Neural progenitor cell (in vitro differentiated cells): ENCODE results near the gene LRRC8D. TPM values are rescaled to one million over a fixed set of nuclear protein-coding genes. Genes with fewer than 3 reads are reported as not detected.
"Not testable (repeated sequence)": the region's sequence is repeated elsewhere in the genome, so short reads cannot be mapped to it uniquely, and the experiment has no call there.

ENCODE experiments used
- DNase-seq: peaks from one replicate; pipeline ENCODE4 v3.0.0-alpha.2; 2016; ENCODE audit warnings: low spot score
- H2AFZ ChIP-seq: fragments of 200-600 bp; sonication (generic); replicated peaks from 2 replicates; pipeline ENCODE4 v1.6.1; 2016; ENCODE audit warnings: antibody characterized with exemption
- H3F3A ChIP-seq: fragments of 200-600 bp; sonication (generic); 2 replicates; pipeline ENCODE4 v1.6.1; 2016; ENCODE audit warnings: antibody characterized with exemption, low read depth
- H3K27ac ChIP-seq: fragments of 200-600 bp; sonication (generic); 2 replicates; pipeline ENCODE4 v1.5.1; 2016; ENCODE audit warnings: mild to moderate bottlenecking
- H3K27me3 ChIP-seq: fragments of 200-600 bp; sonication (generic); 2 replicates; pipeline ENCODE4 v1.6.1; 2016; ENCODE audit warnings: mild to moderate bottlenecking, moderate library complexity
- H3K36me3 ChIP-seq: fragments of 200-600 bp; sonication (generic); 2 replicates; pipeline ENCODE4 v1.5.1; 2016
- H3K4me1 ChIP-seq: fragments of 200-600 bp; sonication (generic); 2 replicates; pipeline ENCODE4 v1.6.1; 2016; ENCODE audit warnings: mixed run types
- H3K4me2 ChIP-seq: fragments of 200-600 bp; sonication (generic); 2 replicates; pipeline ENCODE4 v1.6.1; 2016
- H3K4me3 ChIP-seq: fragments of 200-600 bp; sonication (generic); 2 replicates; pipeline ENCODE4 v1.5.1; 2016
- H3K79me2 ChIP-seq: fragments of 200-600 bp; sonication (generic); 2 replicates; pipeline ENCODE4 v1.6.1; 2016; ENCODE audit warnings: low read depth
- H3K9ac ChIP-seq: fragments of 200-600 bp; sonication (generic); 2 replicates; pipeline ENCODE4 v1.6.1; 2016
- H3K9me3 ChIP-seq: fragments of 200-600 bp; sonication (generic); 2 replicates; pipeline ENCODE4 v1.5.1; 2016; ENCODE audit warnings: low read depth
- H4K20me1 ChIP-seq: fragments of 200-600 bp; sonication (generic); 2 replicates; pipeline ENCODE4 v1.6.1; 2016; ENCODE audit warnings: low read depth
- H3K27ac Mint-ChIP-seq: 3 replicates; pipeline ENCODE4 v1.8.0; 2021; ENCODE audit warnings: mixed read lengths
- H3K27me3 Mint-ChIP-seq: 2 replicates; pipeline ENCODE4 v1.8.0; 2022; ENCODE audit warnings: low read depth, mild to moderate bottlenecking, inconsistent platforms, moderate library complexity, mixed read lengths; ENCODE audit not compliant: insufficient read depth
- H3K36me3 Mint-ChIP-seq: 3 replicates; pipeline ENCODE4 v1.8.0; 2021; ENCODE audit warnings: mixed read lengths
- H3K4me1 Mint-ChIP-seq: 3 replicates; pipeline ENCODE4 v1.8.0; 2021; ENCODE audit warnings: mixed read lengths
- H3K4me3 Mint-ChIP-seq: 3 replicates; pipeline ENCODE4 v1.8.0; 2021; ENCODE audit warnings: mild to moderate bottlenecking, moderate library complexity, mixed read lengths
- H3K9me3 Mint-ChIP-seq: 3 replicates; pipeline ENCODE4 v1.8.0; 2020; ENCODE audit warnings: mixed read lengths
- CTCF ChIP-seq: fragments of 200-600 bp; sonication (generic); IDR thresholded peaks from 2 replicates; pipeline ENCODE4 v1.5.1; 2017; ENCODE audit warnings: antibody characterized with exemption, mild to moderate bottlenecking
- EZH2 ChIP-seq: fragments of 200-600 bp; sonication (generic); IDR thresholded peaks from 2 replicates; pipeline ENCODE4 v1.6.1; 2017; ENCODE audit warnings: antibody characterized with exemption, mild to moderate bottlenecking, moderate library complexity
- EZH2phosphoT487 ChIP-seq: fragments of 200-600 bp; sonication (generic); IDR thresholded peaks from 2 replicates; pipeline ENCODE4 v1.6.1; 2017; ENCODE audit warnings: antibody characterized with exemption
- total RNA-seq: library from RNA; depleted of rRNA; stranded (reverse); fragments of >200 nt; gene quantifications from 2 replicates; pipeline ENCODE4 v1.2.3, GENCODE V29; 2015; ENCODE audit warnings: low replicate concordance

LRRC8D gene
- total RNA-seq, 1 donor from 2014 or later = 55.7 TPM

GRCh38 chr1:89980605-89981004 lies 159.8 kb downstream of the LRRC8D start:
- no peaks in the 10 kb centered on the region for H3K27me3 ChIP-seq
- no peaks in the 10 kb centered on the region for H3K36me3 ChIP-seq
- no peak overlapping the region for H3K4me2 ChIP-seq
- TF ChIP-seq EZH2 = no peak
- no peak for TF ChIP-seq EZH2phosphoT487
- TF ChIP-seq CTCF = no peak
- Mint-ChIP-seq H3K27ac (no peak overlapping the region), H3K36me3 (no peaks in the 10 kb centered on the region), H3K4me1 (no peaks in the 10 kb centered on the region), H3K4me3 (no peak overlapping the region), H3K9me3 (peaks cover 3% of the 10 kb centered on the region), H3K27me3 (peaks cover 3% of the 10 kb centered on the region)
- no peak overlapping the region for H2AFZ ChIP-seq
- no peak overlapping the region for H3K4me3 ChIP-seq
- no peak overlapping the region for H3K9ac ChIP-seq
- H3K9me3 ChIP-seq = no peaks in the 10 kb centered on the region
- peaks cover 4% of the 10 kb centered on the region for H3F3A ChIP-seq
- DNase-seq = no peak
- no peaks in the 10 kb centered on the region for H3K79me2 ChIP-seq
- no peaks in the 10 kb centered on the region for H4K20me1 ChIP-seq
- H3K27ac ChIP-seq = no peak overlapping the region
- no peaks in the 10 kb centered on the region for H3K4me1 ChIP-seq

GRCh38 chr1:89982846-89983245 lies 162.0 kb downstream of the LRRC8D start:
- H3K9me3 ChIP-seq, H3K27me3 Mint-ChIP-seq, H3K9me3 Mint-ChIP-seq, H3K36me3 Mint-ChIP-seq, DNase-seq, H3K4me1 ChIP-seq, H3K27ac ChIP-seq, H3K27me3 ChIP-seq, H4K20me1 ChIP-seq, H3K9ac ChIP-seq, H3K36me3 ChIP-seq, H3F3A ChIP-seq, H2AFZ ChIP-seq, H3K79me2 ChIP-seq, H3K4me3 ChIP-seq, H3K4me3 Mint-ChIP-seq, H3K27ac Mint-ChIP-seq, H3K4me2 ChIP-seq, H3K4me1 Mint-ChIP-seq: not testable (repeated sequence)

- not testable (repeated sequence) for H3F3A ChIP-seq, H3K4me2 ChIP-seq, H3K36me3 Mint-ChIP-seq
Observed at GRCh38 chr1:89984564-89985116, 163.8 kb downstream of the LRRC8D start.

GRCh38 chr1:89986020-89986419 lies 165.2 kb downstream of the LRRC8D start:
- Histone ChIP-seq H3K9me3 (no peaks in the 10 kb centered on the region), H3K9ac (no peak overlapping the region), H3F3A (no peaks in the 10 kb centered on the region), H3K36me3 (no peaks in the 10 kb centered on the region), H3K27me3 (no peaks in the 10 kb centered on the region), H3K79me2 (no peaks in the 10 kb centered on the region), H3K4me1 (peaks cover 8% of the 10 kb centered on the region), H3K27ac (no peak overlapping the region), H4K20me1 (no peaks in the 10 kb centered on the region), H3K4me2 (no peak overlapping the region), H2AFZ (no peak overlapping the region), H3K4me3 (no peak overlapping the region)
- Mint-ChIP-seq H3K36me3 (no peaks in the 10 kb centered on the region), H3K9me3 (peaks cover 3% of the 10 kb centered on the region), H3K27ac (no peak overlapping the region), H3K27me3 (peaks cover 2% of the 10 kb centered on the region), H3K4me1 (peaks cover 5% of the 10 kb centered on the region), H3K4me3 (no peak overlapping the region)
- no peak for DNase-seq
- no peak for TF ChIP-seq CTCF
- no peak for TF ChIP-seq EZH2phosphoT487
- no peak for TF ChIP-seq EZH2

More at GRCh38 chr1:89984564-89985116, 163.8 kb downstream of the LRRC8D start:
- H3K27me3 Mint-ChIP-seq, H3K9ac ChIP-seq, H2AFZ ChIP-seq, H3K4me3 Mint-ChIP-seq, H3K4me3 ChIP-seq, H3K27ac ChIP-seq, H3K79me2 ChIP-seq, H3K4me1 ChIP-seq, H3K4me1 Mint-ChIP-seq, H3K9me3 Mint-ChIP-seq, DNase-seq, H3K36me3 ChIP-seq, H3K27me3 ChIP-seq, H3K27ac Mint-ChIP-seq, H4K20me1 ChIP-seq, H3K9me3 ChIP-seq: not testable (repeated sequence)

Other genes starting within 250 kb of the LRRC8D start
- 5.3 and 5.5 TPM in 2 replicates for gene LRRC8C, start 187.9 kb upstream of the LRRC8D start, total RNA-seq
- 33.9 and 45.0 TPM in 2 replicates for gene ZNF326, start 174.1 kb downstream of the LRRC8D start, total RNA-seq